DMS53 treated with DMSO at 0.1 percent for 48 hours (cell line): ENCODE data around the gene NRF1.

Experiments
- DNase-seq: peaks from one replicate; lab custom pipeline; 2025; ENCODE audit not compliant: unreplicated experiment; lab: John Stamatoyannopoulos, UW

NRF1 gene

DNA sequence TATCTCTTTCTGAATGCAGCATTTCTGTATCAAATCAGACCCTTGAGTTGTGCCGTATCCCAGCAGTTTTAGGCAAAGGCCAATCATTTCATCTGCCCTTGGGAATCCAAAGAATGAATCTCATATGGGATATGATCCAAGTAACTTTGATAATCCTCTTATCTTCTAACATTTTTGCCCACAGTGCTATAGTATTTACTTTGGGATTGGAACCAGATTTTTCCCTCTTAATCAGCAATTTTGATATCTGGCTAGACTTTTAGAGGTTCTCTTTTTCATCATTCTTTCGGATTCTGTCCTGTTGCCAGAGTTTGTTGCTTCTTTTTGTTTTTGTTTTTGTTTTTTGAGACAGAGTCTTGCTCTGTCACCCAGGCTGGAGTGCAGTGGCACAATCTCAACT, 118.0 kb downstream of the NRF1 start:
- DNase-seq: no peak

DNA sequence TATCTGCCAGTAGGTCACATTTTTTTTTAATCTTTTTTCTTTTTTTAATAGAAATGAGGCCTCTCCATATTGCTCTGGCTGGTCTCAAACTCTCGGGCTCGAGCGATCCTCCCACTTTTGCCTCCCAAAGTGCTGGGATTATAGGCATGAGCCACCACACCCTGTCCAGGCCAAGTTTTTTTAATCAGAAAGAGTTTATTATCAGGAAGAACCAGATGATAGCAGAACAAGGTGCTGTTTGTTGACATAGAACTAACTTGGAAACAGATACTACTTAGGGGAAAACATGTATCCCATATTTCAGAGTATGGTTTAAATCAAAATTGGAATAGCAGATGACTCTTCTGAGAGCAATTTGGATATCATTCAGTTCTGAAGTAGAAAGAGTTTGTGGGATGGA, 118.6 kb downstream of the NRF1 start:
- DNase-seq: no peak

DNA sequence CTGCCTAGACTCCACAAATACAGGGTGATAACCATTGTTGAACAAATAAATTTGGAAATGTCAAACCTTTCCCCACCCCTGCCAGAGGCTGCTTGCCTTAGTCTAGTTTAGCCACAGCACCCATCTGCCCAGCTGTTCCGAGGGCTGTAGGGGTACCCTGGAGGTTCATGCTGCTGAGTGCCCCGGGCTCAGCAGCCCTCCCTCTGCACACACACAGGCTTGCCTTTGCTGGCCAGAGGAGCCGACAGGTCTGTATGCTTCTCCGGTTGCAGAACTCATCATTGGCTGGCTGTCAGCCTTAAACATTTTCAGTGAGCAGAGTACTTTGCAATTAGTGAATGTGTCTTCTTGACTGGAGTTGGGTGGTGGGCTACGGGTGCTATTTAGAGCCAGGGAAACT, 122.9 kb downstream of the NRF1 start:
- no peak for DNase-seq

DNA sequence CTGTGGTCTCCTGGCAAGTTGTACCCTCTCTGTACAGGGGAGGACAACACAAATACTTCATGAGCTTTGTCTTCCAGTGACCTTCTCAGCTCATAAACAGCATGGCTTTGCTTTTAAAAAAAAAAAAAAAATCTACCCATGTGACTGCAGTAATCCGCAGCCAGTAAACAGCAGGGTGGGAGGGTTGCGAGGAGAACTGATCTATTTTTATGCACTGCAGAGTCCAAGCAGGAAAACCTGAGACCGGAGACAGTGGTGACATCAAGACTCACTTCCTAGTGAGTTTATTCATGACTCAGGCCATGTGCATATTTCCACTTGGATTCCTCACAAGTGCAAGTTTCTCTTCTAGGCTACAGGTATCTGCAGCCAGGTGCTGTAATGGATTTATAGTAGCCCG, 127.9 kb downstream of the NRF1 start:
- peak; percentile 70 for DNase-seq

DNA sequence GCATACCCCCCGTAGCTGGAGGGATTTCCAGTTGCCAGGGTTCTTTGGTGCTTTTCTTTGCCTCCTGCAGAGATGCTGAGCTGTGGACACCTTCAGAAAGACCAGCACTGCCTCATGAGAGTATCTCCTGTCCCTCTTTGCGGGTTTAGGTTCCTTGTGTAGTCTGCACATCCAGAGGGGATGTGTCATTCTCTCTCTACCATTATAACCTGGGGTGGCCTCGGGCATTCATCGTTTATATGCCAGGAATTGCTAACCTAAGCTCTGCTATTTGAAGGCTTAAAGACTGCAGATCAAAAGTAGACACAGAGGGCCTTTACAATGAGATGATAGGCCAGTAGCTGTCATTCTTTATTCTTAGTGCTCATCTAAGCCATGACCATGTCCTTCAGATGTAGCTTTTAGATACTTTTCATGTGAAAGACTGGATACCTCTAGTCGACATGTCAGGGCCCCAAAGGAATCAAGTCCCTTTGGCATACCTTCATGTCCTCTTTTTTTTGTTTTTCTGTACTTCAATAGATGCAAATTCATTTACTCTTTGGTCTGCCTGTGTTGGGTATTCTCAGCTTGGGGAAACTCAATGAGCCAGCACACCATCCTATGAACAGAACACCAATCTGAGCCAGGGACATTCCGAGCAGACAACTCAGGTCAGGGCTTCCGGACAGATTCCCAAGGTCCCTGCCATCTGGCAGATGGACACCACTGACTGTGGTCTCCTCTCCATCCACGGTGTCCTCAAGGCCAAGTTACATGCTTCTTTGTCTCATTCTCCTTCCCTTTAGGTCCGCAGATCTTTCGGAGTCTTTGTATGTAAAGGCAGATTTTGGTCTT, 129.3 kb downstream of the NRF1 start:
- DNase-seq: no peak

DNA sequence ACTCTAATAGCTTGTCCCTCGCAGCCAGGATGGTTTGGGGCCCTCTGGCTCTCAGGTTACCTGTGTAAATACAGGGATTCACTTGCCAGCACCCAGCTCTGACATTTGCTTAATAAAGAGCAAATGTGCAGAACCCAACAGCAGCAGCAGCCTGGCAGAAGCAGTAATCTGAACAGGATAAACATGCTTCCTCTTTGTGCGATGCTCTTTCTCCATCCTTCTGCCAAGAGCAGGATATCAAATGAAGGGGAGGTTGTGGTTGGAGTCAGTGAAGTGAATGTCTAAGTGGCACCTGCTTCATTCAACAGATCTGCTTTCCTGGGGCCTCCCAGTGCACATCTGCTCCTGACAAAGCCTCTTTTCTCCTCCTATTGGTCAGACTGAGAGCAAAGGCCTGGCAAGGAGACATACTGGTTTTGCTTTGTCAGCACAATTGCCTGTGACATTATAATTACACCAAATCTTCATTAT, 130.3 kb downstream of the NRF1 start:
- peak; percentile 96 for DNase-seq

DNA sequence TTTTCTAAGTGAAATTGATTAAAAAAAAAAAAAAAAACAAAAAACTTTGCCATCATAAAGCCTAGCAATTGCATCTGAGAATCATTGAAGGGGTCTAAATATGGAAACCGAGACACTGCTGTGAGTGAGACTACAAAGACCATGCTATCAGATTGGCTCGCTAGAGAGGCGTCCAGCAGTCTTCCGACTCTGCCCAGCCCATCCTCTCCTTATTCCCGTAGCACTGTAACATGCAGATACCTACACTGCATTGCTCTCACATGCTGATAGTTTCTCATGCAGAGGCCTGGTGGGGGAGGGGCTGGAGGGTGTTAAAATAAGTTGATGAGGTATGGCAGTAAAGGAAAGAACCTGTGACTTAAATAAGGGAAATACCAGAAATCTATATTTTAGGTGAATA, 130.7 kb downstream of the NRF1 start:
- DNase-seq: no peak

DNA sequence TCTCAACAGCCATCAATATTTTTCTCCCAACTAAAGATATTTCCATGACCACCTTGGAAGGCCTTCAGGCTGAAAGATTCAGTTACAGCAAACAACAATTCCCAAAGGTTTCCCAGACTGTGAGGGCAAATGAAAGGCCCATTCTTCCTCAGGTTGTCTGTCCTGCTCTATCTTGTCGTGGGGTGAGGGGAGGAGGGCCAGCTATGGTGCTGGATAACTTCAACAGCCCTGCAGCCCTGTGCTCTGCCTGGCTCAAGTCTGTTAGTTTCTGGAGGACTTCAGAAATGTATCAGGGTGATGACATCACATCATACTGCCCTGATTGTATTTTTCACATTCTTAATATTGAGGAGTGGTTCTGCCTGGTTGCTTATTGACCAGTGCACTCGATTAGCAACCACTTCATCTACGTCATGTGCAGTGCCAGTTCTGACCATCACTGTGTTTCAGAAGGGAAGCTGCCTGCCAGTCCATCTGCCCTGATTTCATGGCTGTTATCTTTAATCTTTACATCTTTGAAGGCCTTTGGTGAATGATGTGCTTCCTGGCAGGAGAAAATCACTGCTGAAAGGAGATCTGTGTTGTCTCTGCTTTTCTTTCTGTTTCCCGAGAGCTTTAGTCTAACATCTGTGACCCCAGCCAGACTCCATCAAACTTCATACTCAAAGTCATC, 135.5 kb downstream of the NRF1 start:
- DNase-seq: no peak

DNA sequence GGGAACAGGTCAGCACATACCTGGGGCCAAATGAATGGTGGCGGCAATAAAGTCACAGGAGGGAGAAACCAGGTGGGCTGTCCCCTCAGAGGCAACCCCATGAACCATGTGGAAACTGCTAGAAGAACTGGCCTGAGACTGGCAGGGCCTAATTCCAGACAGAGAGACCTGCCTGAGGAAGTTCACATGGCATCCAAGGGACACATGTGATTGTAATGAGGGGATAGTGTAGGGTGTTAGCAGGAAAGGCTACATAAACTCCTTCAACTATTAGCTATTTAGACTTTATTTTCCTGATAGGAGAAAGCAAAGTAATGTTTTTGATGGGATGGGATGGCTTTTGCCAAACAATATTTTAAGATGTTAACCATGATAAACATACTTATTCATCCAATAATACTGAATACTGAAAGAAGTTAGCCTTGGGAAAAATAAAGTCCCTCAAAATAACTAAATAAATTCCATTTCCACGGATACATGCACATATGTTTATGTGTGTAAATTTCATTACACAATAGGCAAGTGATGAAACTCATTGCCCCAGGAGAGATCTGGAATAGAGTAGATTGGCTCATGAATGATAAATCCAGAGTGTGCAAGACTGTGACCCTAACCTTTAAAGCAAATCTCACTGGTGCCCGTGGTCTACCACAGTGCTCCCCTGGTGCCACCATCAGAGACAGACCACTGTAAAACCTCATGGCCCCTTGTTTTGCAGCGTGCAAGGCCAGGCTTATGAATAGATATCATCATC, 137.0 kb downstream of the NRF1 start:
- no peak for DNase-seq

DNA sequence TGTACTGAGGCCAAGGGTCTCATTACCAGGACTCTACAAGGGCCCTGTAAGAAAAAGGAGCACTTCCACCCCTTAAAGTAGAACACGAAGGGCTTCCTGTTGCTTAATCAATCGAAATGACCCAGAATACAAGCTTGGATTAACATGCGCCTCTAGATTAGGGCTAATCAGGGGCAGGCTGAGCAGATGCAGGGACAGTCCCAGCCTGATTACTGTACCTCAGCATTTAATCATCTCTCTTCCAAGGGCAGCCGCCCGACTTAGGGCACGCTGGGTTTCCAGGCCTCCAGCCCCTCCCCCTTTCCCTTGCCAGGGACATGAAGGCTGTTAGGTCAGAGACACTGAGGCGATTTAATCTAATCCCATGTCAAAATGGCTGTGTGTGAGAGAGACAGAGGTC, 138.6 kb downstream of the NRF1 start:
- DNase-seq: no peak

DNA sequence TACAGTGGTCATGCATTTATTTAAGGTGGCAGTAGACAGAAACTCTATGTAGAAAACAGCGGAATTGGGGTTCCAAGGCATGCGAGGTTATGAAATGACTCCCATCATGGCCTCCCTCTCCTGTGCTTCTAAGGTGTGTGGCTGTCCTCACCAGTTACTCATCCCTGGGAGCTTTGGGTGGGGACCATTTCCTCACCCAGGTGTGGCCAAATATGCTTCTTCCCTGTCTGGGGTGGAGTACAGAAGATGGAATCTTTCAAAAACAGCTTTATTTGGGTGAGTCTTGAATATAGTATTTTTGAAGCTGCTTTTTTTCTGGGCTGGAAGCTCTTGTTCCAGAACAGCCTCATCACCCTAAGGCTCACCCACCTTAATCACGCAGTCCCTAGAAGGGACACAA, 139.0 kb downstream of the NRF1 start:
- no peak for DNase-seq

DNA sequence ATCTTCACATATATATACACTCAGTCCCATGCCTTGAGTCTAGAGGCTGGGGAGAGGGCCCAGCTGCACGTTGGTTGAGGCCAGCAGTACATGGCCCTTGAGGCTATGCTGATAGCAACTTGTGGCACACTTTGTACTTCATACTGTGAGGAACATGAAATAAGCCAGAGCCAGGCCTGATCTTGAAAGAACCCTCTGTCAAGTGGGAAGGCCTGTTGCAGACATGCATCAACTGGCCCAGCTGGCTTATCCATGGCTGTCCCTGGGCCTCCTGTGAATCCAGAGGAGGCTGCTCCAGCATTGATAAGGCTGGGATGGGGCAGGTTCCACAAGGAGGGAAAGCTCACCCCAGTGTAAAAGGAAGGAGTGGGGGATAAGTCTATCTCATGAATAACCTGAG, 140.4 kb downstream of the NRF1 start:
- DNase-seq: no peak

DNA sequence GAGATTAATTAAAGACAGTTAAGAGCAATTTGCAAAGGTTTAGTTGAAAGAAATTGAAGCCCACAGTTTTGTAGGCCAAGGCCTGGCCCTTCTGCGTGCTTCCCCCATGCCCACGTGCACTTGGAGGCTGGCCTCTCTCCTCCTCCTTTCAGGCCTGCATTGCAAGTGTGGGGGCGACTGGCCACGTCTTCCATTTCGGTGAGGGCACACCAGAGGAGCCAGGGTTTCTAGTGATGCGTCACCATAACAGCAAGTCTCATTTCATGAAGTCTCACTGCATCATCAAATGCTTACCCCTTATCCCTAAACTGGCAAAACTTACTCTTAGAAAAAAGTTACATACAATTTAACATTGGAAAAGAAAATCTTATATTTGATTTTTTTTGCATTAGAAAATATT, 141.2 kb downstream of the NRF1 start:
- no peak for DNase-seq

DNA sequence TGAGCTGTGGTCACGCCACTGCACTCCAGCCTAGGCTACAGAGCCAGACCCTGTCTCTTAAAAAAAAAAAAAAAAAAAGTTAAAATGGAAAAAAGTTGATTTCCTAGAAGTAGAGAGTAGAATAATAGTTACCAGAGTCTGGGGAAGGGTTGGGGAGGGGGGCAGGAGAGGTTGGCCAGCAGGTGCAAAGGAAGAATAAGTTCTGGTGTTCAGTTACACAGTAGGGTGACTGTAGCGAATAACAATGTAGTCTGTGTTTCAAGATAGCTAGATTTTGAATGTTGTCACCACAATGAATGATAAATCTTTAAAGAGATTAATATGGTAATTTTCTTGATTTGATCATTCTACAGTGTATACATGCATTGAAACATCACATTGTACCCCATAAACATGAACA, 142.9 kb downstream of the NRF1 start:
- DNase-seq: no peak

DNA sequence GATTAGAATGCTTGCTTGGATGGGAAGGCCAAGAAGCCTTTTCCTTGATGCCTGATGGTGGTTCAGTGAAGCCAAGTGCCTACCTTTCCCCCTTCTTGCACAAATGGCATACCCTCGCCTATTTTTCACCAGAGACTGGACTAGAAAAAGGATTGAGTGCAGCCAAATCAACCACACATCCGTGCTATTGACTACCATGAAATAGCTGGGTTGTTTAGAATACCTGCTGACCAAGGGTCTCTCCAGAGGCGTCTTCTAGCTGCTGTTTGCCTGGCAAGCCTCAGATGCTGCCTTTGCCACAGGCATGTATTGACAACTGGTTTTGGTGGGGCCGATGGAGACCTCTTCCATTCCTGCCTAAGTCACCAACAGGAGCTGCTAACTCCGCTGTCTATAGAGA, 146.5 kb downstream of the NRF1 start:
- DNase-seq: no peak

DNA sequence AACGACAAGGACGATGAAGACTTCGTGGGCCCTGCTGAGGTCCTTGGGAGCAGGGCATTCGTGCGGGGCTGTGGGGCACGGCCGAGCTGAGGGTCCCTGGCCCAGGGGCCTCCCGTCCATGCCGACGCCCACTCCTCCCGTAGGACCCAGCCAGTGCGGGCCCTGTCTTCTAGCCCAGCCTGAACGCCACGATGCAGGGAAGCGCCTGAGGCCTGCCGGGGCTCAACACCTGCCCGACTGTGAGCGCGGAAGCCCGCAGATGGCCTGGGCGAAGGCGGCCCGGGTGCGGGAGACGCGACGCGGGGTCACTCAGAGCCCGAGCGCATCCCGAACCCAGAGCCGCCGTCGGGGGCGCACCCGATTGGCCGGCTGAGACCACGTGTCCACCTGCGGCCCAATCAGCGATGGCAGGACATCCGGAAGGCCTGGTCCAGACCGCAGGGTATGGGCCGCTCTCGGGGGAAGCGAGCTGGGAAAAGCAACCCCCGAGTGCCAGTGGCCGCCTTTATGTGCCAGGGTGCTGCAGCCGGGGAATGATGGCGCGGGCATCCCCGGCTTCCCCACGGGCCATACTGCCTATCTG, 151.0 kb downstream of the NRF1 start:
- DNase-seq: no peak

DNA sequence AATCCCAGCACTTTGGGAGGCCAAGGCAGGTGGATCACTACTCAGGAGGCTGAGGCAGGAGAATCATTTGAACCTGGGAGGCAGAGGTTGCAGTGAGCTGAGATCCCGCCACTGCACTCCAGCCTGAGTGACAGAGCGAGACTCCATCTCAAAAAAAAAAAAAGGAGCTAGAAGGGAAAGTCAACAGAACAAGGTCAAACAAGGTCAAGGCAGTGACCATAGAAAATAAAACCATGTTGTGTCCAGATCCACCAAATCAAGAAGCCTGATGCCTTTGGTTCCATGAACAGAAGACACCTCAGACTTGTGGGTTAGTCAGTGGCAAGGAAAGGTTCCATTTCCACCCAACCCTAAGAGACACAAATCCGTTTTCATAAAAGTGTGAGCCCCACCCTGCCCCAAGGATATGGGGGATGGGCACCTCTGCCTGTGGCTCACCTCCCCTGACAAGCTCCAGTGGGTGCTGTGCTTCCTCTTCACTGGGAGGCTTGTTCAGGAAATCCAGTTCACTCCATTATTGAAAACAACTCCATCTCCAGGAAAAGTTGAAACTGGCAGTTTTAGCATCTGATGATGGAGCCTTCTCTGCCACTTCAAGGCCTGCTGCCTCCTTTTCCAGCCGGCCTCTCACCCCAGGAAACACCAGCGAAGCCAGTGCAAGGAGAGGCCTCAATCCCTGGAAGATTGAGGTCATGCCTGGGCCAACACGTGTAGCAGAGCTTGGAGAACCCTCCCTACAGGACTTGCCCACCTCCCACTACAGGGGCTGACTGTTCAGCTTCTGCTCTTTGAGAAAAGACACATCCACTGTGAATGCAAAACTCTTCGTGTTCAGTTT, 152.9 kb downstream of the NRF1 start:
- no peak for DNase-seq

DNA sequence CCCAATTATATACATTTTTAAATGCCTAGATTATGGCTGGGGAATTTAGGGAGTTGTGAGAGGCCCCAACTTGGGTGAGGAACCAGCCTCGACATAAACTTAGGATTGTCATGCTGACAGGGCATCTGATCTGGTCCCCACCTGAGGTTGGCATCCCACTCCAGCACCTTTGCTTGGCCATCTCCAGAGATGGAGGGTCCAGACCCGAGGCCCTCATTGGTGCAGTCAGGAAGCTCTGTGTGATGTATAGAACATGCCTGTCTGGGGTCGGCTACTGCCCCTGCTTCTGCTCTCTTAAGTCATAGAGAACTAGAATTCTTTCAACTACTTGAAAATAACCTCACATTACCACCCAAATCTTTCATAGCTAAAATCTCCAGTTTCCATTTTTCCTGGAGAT, 153.8 kb downstream of the NRF1 start:
- DNase-seq: no peak

DNA sequence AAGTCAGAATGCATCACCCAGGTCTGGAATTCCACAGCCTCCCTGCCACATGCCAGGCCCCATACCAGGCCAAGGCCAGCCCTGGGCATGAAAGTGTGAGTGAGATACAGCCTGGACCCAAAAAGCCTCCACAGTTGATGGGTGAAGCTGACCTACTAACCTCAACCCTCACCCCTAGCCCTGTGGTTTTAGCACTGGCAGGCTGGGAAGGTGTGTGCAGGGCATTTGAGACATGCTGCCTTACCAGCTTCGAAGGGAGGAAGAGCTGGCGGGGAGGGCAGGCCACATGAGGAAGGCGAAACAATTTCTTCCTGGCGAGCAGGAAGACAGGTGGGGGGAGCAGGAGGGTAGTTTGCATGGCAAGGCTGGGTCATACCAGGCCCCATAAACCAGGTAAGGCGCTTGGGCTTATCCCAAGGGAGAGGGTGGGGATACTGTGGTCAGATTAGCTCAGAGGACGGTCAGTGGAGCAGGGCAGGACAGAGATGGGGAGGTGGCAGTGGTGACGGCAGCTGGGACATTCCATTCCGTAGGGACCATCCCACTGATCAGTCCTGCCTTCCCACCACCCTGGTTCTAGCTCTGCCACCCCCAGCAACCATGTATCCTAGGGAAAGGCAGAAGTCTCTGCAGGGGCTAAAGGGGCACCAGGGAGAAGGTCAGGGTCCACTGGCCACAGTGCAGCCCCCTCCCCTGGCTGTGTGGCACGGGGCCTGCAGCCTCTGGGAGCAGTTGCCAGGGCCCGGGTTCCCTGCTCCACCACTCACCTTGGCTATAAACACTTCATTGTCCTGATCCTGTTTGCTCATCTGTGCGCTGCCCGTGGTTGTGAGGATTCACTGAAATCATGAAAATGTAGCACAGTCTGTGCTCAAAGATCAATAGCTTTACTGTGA, 155.8 kb downstream of the NRF1 start:
- DNase-seq: no peak
